NCI-H1417 treated with DMSO at 0.1 percent for 48 hours (cell line): ENCODE measurements around the gene CAPN6.

Source experiments
- DNase-seq: peaks from one replicate; lab custom pipeline; 2025; lab: John Stamatoyannopoulos, UW

CAPN6 gene

GRCh38 chrX:111270339-111270738 is at the start of gene CAPN6:
Gene CAPN6 (minus strand): TSS chrX:111270483. CDS start chrX:111263936, 6,547 bp downstream.
- DNase-seq, result no peak

- no peak for DNase-seq
Measured at GRCh38 chrX:111319451-111319850, 49.2 kb upstream of the CAPN6 start.

GRCh38 chrX:111318901-111319300 is 48.6 kb upstream of the CAPN6 start:
- DNase-seq, result no peak

GRCh38 chrX:111309083-111309482 is 38.8 kb upstream of the CAPN6 start:
- no peak for DNase-seq

- no peak for DNase-seq
Measured at GRCh38 chrX:111308039-111308438, 37.8 kb upstream of the CAPN6 start.

- no peak for DNase-seq
Measured at GRCh38 chrX:111302284-111302683, 32.0 kb upstream of the CAPN6 start.

- no peak for DNase-seq
Measured at GRCh38 chrX:111288841-111289240, 18.6 kb upstream of the CAPN6 start.

- no peak for DNase-seq
Measured at GRCh38 chrX:111284631-111285293, 14.5 kb upstream of the CAPN6 start.

GRCh38 chrX:111283446-111283845 is 13.2 kb upstream of the CAPN6 start:
- DNase-seq, result no peak

GRCh38 chrX:111282991-111283390 is 12.7 kb upstream of the CAPN6 start:
- no peak for DNase-seq

- no peak for DNase-seq
Measured at GRCh38 chrX:111282139-111282538, 11.9 kb upstream of the CAPN6 start.

- no peak for DNase-seq
Measured at GRCh38 chrX:111268506-111268905, 1.8 kb downstream of the CAPN6 start.

GRCh38 chrX:111265486-111265885 is 4.8 kb downstream of the CAPN6 start:
- DNase-seq, result no peak

- no peak for DNase-seq
Measured at GRCh38 chrX:111264385-111264784, 5.9 kb downstream of the CAPN6 start.

GRCh38 chrX:111262086-111262485 is 8.2 kb downstream of the CAPN6 start:
- DNase-seq, result no peak

GRCh38 chrX:111260451-111260850 is 9.8 kb downstream of the CAPN6 start:
- no peak for DNase-seq

GRCh38 chrX:111259559-111259958 is 10.7 kb downstream of the CAPN6 start:
- no peak for DNase-seq

GRCh38 chrX:111257733-111258132 is 12.6 kb downstream of the CAPN6 start:
- DNase-seq, result no peak

GRCh38 chrX:111254896-111255693 is 15.2 kb downstream of the CAPN6 start:
- DNase-seq, result no peak

- no peak for DNase-seq
Measured at GRCh38 chrX:111244235-111244750, 26.0 kb downstream of the CAPN6 start.

GRCh38 chrX:111216293-111216801 is 53.9 kb downstream of the CAPN6 start:
- DNase-seq, result no peak

- no peak for DNase-seq
Measured at GRCh38 chrX:111207851-111208250, 62.4 kb downstream of the CAPN6 start.

- DNase-seq, result no peak
Measured at GRCh38 chrX:111200327-111200726, 70.0 kb downstream of the CAPN6 start.
